ENCODE data around the gene ARHGEF39.
A peak's percentile ranks its signal among the peaks of the same experiment; 100 is the strongest.
"Not testable (repeated sequence)": the region's sequence is repeated elsewhere in the genome, so short reads cannot be mapped to it uniquely, and the experiment has no call there.

Gene ARHGEF39

GRCh38 chr9:35650341-35651158 is 14.4 kb downstream of the ARHGEF39 start, which contains the start of gene SIT1:
Gene SIT1 (minus strand): TSS chr9:35650931. CDS start chr9:35650853, 78 bp downstream.
- no peak for DNase-seq (ENCODE audit: low read depth)

DNA sequence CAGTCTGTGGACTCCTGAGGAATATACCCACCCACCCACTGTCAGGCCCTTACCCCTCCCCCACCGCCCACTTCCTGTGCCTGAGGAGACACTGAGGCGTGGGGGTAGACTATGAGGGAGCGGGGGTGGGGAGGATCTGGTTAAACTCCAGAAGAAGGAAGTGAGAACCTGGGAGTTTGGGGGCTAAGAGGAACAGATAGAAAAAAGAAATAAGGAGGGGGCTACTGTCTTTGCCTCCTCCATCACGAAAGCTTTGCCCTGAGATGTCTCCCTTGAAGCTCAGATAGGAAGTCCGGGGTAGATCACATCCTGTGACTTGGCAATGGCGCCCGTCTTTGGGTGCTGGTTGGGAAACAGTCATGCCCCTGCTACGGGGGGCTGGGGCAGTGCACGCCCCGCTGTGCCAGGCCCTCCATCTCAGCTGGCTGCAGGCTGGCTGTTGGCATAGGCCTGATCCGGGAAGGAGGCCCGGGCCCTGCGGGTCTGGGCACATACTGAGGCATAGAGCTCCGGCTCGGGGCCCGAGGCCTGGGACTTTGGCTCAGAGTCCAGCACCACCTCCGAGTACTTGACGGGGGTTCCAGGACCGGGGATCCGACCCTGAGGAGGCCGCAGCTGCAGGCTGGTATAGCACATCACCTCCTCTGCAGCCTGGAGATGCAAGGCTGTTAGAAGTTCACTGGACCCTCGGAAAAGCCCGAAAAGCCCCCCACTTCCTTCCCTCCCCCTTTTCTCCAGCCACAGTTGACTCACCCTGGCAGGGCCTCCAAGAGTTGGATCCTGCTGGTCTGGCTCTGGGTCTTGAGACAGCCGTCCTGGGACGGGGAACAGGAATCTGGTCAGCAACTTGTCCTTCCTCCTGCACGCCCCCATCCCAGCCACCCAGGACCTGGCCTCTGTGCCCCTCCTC is 15.3 kb downstream of the ARHGEF39 start:
- no peak for DNase-seq (ENCODE audit: low read depth)

GRCh38 chr9:35646533-35647265 is 18.3 kb downstream of the ARHGEF39 start:
- DNase-seq (ENCODE audit: low read depth): peak; percentile 83

- DNase-seq (ENCODE audit: low read depth): no peak
Measured at GRCh38 chr9:35646153-35646532, 18.9 kb downstream of the ARHGEF39 start.

GRCh38 chr9:35645736-35646135 is 19.3 kb downstream of the ARHGEF39 start:
- DNase-seq (ENCODE audit: low read depth): not testable (repeated sequence)

DNA sequence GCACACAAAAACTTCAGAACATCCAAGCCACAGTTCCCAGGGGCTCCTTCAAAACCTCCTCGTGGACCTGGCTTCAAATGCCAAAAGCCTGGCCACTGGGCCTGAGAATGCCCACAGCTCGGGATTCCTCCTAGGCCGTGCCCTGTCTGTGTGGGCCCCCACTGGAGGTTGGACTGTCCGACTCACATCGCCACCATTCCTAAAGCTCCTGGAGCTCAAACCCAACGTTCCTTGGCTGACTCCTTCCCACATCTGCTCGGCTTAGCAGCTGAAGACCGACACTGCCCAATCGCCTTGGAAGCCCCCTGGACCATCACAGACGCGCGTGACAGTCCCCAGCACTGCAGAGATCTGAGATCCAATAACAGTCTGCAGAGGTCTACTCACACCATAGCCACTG is 21.9 kb downstream of the ARHGEF39 start:
- DNase-seq (ENCODE audit: low read depth): no peak

GRCh38 chr9:35641478-35641877 is 23.5 kb downstream of the ARHGEF39 start:
- not testable (repeated sequence) for DNase-seq (ENCODE audit: low read depth)

DNA sequence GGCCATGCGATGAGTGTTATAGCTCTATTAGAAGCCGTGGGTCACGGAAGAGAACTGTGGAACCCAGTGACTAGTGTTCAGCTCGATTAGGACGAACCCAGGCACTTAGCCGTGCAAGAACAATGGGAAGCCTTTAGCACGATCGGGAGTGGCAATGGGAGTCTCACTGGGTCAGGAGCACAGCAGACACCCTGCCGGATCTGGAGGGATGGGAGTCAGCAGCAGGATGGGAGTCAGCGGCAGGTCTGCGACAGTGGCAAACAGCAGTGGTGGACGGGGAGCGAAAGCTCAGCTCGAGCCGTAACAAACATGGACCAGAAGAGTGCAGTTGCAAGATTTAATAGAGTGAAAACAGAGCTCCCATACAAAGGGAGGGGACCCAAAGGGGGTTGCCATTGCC is 24.6 kb downstream of the ARHGEF39 start:
- DNase-seq (ENCODE audit: low read depth): not testable (repeated sequence)

DNA sequence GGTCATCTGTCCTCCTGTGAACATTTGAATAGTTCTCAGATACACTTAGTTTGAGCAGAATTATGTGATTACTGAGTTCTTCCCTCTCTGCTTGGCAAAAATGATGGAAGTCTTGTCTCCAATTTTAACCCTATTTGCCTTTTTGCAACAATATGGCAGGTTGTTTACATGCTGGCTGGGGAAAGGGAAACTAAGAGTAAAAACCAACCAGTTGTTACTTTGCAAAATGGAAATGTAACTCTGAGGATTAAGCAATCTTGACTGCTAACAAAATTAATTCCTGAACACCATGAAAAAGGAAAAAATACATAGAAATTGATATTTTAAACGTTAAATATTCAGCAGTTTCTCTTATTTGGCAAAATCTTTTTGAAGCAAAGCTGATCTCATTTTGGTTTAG is 25.4 kb downstream of the ARHGEF39 start:
- no peak for DNase-seq (ENCODE audit: low read depth)

DNA sequence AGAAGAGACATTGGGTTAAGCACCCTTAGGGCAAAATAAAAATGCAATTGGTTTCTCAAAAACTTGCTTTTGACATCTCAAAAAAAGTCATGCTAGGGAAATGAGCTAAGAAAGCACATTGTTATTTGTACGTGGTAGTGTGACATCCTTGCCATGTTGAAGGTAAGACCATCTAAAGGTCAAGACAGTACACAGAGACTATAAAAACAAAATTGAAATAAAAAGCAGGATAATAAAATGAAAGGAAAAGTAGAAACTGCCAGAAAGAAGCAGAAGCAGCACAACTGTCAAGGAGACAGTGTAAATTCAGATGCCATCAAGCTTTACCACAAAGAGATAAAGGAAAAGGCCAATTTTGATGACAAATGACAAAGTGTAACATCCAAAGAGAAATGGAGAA is 25.8 kb downstream of the ARHGEF39 start:
- not testable (repeated sequence) for DNase-seq (ENCODE audit: low read depth)

DNA sequence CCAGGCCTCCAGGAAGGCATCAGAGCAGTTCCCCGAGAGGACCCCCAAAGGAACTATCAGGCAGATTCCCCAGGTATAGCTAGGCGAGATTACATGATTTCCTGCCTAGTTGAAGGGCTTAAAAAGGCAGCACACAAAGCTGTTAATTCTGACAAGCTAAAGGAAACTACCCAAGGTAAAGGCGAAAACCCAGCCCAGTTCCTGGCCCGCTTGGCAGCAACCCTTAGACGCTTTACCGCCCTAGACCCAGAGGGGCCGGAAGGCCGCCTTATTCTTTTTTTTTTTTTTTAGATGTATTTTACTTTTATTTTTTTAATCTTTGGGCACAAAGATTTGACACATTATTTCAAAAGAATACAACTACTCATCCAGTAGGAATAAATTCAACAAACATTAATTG is 26.2 kb downstream of the ARHGEF39 start:
- not testable (repeated sequence) for DNase-seq (ENCODE audit: low read depth)

- DNase-seq (ENCODE audit: low read depth): not testable (repeated sequence)
Measured at GRCh38 chr9:35637427-35637955, 27.5 kb downstream of the ARHGEF39 start.

DNA sequence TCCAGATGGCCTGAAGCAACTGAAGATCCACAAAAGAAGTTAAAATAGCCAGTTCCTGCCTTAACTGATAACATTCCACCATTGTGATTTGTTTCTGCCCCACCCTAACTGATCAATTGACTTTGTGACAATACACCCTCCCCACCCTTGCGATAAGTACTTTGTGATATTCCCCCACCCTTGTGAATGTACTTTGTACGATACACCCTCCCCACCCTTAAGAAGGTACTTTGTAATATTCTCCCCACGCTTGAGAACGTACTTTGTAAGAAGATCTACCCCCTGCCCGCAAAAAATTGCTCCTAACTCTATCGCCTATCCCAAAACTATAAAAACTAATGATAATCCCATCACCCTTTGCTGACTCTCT is 28.1 kb downstream of the ARHGEF39 start:
- not testable (repeated sequence) for DNase-seq (ENCODE audit: low read depth)

DNA sequence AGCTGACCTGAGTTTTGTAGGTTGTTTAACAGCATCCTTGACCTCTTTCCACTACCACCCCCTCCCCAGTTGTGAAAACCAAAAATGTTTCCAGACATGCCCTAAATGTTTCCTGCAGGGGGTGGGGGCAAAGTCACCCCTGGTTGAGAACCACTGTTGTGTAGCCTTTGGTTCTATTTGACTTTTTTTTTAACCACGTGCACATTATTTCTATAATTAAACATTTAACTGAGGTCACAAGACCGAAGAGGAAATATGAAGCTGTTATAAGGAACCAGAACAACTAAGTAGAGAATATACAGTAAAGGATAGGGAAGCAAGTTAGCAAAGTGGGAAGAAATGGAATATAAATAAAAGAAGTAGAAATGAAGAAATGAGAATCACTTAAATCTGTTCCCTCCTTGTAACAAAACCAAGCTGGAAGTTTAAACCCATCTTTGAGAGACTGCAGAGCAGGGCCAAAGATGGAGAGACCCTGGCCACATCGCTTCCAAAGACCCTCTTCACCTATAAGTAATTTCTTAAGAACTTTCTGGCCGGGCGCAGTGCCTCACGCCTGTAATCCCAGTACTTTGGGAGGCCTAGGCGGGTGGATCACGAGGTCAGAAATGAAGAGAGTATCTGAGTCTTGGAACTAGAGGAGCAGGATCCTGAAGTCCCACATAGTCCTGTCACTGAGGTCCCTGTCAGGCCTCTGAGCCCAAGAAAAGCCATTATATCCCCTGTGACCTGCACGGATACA is 28.7 kb downstream of the ARHGEF39 start:
- no peak for DNase-seq (ENCODE audit: low read depth)

- no peak for DNase-seq (ENCODE audit: low read depth)
Measured at GRCh38 chr9:35635730-35636129, 29.3 kb downstream of the ARHGEF39 start.

GRCh38 chr9:35629597-35629996 is 35.4 kb downstream of the ARHGEF39 start:
- no peak for DNase-seq (ENCODE audit: low read depth)

GRCh38 chr9:35628389-35628991 is 36.5 kb downstream of the ARHGEF39 start:
- no peak for DNase-seq (ENCODE audit: low read depth)

DNA sequence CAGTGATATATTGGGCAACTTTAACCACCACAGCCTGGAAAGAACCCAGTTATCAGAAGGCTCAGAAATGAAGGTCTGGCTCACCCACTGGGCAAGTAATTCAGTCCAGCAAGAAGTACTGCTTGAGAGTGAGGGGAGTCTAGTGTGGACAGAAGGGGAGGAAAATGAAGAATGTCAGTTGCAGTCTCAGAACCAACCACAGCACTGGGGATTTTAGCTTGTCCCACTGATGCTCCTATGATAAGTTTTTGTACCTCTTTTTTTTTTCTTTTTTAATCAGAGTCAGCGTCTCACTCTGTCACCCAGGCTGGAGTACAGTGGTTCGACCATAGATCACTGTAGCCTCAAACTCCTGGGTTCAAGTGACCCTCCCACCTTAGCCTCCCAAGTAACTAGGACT is 37.4 kb downstream of the ARHGEF39 start:
- no peak for DNase-seq (ENCODE audit: low read depth)

- no peak for DNase-seq (ENCODE audit: low read depth)
Measured at GRCh38 chr9:35619800-35620158, 45.2 kb downstream of the ARHGEF39 start.

DNA sequence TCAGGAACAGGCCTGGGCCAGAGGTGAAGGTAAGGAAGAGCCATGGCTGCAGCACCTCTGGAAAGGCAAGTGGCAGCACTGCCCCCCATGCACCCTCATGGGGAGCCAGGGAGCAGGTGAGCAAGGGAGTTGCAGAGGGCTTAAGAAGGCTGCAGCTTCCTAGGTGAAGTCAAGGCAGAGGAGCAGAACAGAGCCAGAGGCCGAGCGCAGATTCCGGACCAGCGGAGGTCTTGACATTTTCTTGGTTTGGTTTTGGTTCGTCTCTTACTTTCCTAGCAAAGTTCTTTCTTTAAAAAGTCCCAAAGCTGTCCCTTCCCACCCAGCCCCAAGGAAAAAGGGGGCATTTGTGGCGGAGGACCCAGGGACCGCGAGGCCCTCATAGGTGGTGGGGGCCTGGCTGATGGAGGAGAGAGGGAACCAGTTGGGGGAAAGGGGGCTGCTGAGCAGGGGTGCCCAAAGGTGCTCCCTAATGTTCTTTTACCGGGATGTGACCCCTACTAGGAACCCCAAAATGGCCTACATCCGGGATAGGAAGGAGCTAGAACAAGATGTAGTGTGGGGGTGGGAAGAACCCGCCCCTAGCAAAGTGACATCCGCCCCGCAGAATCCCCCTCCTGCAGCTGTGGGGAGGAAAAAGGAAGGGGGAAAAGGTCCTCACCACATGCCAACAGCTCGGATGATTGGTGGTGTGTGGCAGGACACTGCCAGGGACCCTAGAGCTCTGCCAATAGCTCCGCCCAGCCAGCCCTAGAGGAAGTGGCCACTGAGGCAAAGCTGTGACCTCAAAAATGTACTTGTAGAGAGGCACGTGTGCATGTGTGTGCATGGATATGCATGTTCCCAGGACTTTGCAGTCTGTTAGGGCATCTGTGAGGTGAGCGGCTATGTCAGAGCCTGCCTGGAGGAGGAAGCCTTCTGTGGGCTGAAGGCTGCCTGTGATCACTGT is 45.9 kb downstream of the ARHGEF39 start:
- peak; percentile 29 for DNase-seq (ENCODE audit: low read depth)
